ENCODE data around the gene KIAA0825. TPM values are rescaled to one million over a fixed set of nuclear protein-coding genes. Genes with fewer than 3 reads are reported as not detected.
"Not testable (repeated sequence)": the region's sequence is repeated elsewhere in the genome, so short reads cannot be mapped to it uniquely, and the experiment has no call there.

The KIAA0825 gene
- total RNA-seq, 2 donors from 2014 or later: 1.8 to 2.4 TPM

GRCh38 chr5:94355811-94356210 lies 262.6 kb downstream of the KIAA0825 start:
- DNase-seq (no peak), ATAC-seq (no peak)
- intact Hi-C loops (cut with DNase I, micrococcal nuclease): no loop called here

DNA sequence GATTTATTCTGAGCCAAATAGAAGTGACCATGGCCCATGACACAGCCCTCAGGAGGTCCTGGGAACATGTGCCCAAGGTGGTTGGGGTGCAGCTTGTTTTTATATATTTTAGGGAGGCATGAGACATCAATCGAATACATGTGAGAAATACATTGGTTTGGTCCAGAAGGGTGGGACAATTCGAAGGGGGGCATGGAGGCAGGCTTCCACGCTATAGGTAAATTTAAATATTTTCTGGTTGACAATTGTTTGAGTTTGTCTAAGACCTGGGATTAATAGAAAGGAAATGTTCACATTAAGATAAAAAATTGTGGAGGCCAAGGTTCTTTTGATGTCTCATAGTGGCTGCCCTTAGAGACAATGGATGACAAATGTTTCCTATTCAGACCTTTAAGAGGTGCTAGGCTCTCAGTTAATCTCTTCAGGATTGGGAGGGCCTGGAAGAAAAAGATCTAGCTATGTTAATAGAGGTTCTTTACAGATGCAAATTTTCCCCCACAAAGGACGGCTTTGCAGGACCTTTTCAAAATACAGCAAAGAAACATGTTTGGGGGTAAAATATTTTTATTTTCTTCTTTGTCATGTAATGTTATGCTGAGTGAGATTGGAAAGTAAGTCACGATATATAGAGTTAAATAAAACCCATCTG lies 263.4 kb downstream of the KIAA0825 start:
- DNase-seq; intact Hi-C loops (cut with DNase I, micrococcal nuclease); ATAC-seq: not testable (repeated sequence)

GRCh38 chr5:94353605-94354004 lies 264.8 kb downstream of the KIAA0825 start:
- intact Hi-C loops (cut with DNase I, micrococcal nuclease): no loop called here
- DNase-seq (no peak), ATAC-seq (no peak)

DNA sequence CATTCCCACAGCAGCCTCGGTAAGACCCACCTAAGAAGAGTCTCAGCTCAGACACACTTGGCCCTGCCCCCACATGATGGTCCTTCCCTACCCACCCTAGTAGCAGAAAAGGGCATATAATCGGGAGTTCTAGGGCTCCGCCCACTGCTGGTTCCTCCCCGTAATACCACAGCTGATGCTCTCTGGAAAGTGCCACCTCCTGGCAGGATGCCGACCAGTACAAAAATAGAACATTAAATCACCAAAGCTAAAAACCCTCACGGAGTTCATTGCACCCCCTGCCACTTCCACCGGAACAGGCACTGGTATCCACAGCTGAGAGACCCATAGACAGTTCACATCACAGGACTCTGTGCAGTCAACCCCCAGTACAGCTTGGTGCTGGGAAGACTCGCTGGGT lies 271.3 kb downstream of the KIAA0825 start:
- DNase-seq: no peak
- intact Hi-C loops (cut with DNase I, micrococcal nuclease): no loop called here
- ATAC-seq: no peak

- intact Hi-C loops (cut with DNase I, micrococcal nuclease): no loop called here
- no peak for ATAC-seq
- no peak for DNase-seq
These were observed 273.1 kb downstream of the KIAA0825 start for GRCh38 chr5:94345257-94345656.

GRCh38 chr5:94337617-94338016 lies 280.8 kb downstream of the KIAA0825 start:
- ATAC-seq (no peak), DNase-seq (no peak)
- intact Hi-C loops (cut with DNase I, micrococcal nuclease): no loop called here

DNA sequence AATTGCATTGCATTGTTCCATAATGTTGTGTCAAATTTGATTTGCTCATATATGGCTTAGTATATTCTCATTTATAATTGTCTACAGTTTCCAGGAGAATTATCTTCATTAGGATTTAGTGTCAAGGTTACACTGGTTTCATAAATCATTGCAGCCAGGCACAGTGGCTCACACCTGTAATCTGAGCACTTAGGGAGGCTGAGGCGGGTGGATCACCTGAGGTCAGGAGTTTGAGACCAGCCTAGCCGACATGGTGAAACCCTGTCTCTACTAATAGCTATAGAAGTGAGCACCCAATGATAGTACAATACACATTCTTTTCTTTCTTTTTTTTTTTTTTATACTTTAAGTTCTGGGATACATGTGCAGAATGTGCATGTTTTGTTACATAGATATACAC lies 282.5 kb downstream of the KIAA0825 start:
- DNase-seq (no peak), ATAC-seq (no peak)
- intact Hi-C loops (cut with DNase I, micrococcal nuclease): no loop called here

DNA sequence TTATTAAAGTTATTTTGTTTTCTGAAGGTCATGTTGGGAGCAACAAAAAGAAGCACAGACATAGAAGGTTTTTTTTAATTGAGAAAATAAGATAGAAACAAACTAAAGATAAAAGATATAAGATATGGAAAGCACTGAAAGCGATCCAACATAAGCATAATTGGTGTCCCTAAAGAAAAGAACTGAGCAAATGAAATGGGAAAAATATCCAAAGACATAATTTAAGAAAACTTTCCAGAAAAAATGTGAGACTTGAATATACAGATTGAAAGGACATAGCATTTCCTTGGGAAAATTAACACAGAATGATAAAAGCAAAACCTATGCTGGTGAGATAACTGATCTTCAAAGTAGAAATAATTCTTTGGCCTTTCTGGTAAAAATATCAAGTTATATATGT lies 289.3 kb downstream of the KIAA0825 start:
- no peak for ATAC-seq
- DNase-seq: no peak
- intact Hi-C loops (cut with DNase I, micrococcal nuclease): no loop called here

GRCh38 chr5:94326586-94326985 lies 291.8 kb downstream of the KIAA0825 start:
- intact Hi-C loops (cut with DNase I, micrococcal nuclease): no loop called here
- no peak for ATAC-seq

GRCh38 chr5:94316916-94317838 lies 301.2 kb downstream of the KIAA0825 start:
- intact Hi-C loops (cut with DNase I, micrococcal nuclease): no loop called here
- DNase-seq: no peak
- ATAC-seq: no peak

More at GRCh38 chr5:94326586-94326985, 291.8 kb downstream of the KIAA0825 start:
- DNase-seq: no peak

DNA sequence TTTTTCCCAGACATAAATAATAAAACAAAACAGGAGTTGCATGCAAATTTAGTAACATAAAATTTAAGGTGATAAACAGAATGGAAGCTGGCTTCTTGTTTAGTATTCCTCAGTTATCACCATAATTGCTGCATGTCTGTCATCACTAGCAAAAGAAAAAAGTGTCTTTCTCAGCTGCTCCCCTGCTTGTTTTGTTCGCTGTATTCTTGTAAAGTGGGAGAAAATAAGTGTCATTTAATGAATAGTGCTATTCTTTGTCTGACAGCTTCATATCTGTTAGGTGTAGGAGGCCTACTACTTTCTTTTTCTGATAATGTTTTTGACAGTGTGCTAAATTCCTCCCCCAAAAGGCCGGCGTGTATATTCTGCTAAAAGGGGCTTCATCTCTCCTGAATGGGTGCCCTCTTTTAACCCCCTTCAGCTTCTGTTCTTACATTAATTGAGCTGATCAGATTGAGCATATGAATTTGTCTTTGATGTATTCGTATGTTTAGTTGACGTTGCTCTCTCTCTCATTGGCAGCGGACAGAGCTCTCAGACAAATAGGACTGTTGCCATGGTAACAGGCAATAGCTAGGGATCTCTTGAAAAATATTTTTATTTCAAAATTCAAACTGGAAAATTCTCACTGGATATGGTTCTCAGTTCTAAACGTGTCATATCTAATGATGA lies 303.8 kb downstream of the KIAA0825 start:
- DNase-seq (no peak), ATAC-seq (no peak)

DNA sequence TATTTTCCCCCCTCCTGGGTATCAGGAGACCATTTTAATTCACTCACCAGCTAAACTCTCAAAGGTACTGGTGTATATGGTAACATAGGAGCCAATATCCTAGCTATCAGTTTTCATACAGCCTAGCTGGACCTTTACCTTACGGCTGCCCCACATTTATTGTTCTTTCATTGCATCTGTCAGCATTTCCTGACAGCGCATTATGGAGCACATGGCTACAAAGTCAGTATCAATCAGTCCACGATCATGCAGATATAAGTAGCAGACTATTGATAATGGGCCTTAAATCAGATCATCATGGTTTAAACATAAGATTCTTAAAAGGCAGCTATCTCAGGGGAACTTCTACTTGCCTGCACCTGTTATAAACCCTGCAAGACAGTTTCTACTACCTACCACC lies 304.7 kb downstream of the KIAA0825 start:
- intact Hi-C loops (cut with DNase I, micrococcal nuclease): no loop called here
- no peak for ATAC-seq
- DNase-seq: no peak

More for the DNA sequence above, 303.8 kb downstream of the KIAA0825 start:
- intact Hi-C loops (cut with DNase I, micrococcal nuclease): no loop called here

- intact Hi-C loops (cut with DNase I, micrococcal nuclease): no loop called here
- DNase-seq (no peak), ATAC-seq (no peak)
These were observed 305.2 kb downstream of the KIAA0825 start for GRCh38 chr5:94313188-94313587.

- ATAC-seq (no peak), DNase-seq (no peak)
- intact Hi-C loops (cut with DNase I, micrococcal nuclease): no loop called here
These were observed 306.1 kb downstream of the KIAA0825 start for GRCh38 chr5:94312298-94312697.

- ATAC-seq (no peak), DNase-seq (no peak)
- intact Hi-C loops (cut with DNase I, micrococcal nuclease): no loop called here
These were observed 307.6 kb downstream of the KIAA0825 start for GRCh38 chr5:94310833-94311232.

DNA sequence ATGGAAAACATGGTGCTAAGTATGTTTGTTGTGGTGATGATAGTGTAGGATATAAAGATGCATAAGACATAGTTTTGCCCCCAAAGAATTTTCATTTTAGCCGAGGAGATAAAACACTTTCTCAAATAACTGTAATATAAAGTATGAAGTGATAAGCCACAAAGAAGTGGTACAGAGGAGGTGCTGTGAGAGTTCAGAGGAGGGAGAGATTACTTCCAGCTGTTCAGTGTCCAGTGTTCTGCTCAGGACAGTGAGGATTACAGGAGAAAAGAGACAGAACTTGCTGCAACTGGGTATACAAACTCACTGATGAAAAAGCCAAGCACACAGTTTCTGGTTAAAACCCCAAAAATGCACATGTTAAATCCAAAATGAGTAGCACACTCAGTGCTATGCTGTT lies 309.3 kb downstream of the KIAA0825 start:
- intact Hi-C loops (cut with DNase I, micrococcal nuclease): no loop called here
- no peak for ATAC-seq
- no peak for DNase-seq

- intact Hi-C loops (cut with DNase I, micrococcal nuclease): no loop called here
- ATAC-seq (no peak), DNase-seq (no peak)
These were observed 310.0 kb downstream of the KIAA0825 start for GRCh38 chr5:94308442-94308841.

DNA sequence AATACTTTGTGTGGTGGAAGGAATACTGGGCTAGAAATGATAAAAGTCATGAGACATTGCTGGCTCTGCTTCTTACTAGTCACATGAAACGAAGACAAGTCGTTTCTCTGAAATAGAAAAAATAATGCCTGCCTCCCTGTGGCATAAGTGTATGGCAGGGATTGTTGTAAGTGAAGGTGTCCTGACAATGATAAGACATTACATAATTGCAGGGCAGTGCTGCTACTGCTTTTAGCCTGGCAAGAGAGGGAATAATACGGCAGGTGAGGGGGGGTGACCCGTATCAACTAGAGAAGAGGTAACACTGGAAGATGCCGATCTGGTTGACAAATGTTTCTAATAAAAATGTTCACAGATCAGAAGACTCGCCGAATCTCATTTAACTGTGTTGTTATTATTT lies 314.3 kb downstream of the KIAA0825 start:
- intact Hi-C loops (cut with DNase I, micrococcal nuclease): no loop called here
- ATAC-seq: no peak

DNA sequence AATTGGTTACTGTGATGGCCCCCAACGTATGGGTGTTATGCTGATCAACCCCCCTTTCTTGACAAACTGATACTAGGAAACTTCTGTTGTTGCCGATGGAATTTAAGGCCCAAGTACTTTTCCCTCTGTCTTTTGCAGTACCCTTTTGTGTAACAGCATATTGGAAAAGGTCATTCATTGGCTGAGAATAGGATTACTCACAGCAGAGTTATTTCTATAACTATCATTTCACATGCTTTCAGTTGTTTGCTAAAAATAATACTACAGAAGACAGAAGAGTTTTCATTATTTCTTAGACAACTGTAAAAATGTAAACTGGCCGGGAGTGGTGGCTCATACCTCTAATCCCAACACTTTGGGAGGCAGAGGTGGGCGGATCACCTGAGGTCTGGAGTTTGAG lies 329.5 kb downstream of the KIAA0825 start:
- intact Hi-C loops (cut with DNase I, micrococcal nuclease): no loop called here
- ATAC-seq (no peak), DNase-seq (no peak)

More for the DNA sequence above, 314.3 kb downstream of the KIAA0825 start:
- no peak for DNase-seq

DNA sequence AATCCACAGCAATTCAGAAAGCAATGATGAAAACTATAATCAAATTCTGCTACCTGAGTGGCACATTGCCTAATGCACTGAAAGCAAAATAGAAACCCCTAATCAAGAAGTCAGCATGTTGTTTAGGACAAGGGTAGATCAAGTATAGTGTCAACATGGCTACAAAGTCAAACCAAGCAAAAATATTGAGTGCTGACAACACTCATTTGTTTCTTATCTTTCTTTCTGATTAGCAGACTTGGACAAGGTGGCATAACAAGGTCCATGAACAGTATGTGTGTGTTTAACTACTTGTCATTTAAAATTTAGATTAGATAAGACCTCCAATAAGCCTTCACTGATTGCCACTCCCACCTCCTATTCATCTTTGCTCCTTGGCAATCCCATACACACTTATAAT lies 332.4 kb downstream of the KIAA0825 start:
- no peak for DNase-seq
- no peak for ATAC-seq
- intact Hi-C loops (cut with DNase I, micrococcal nuclease): no loop called here

Measured in left colon (tissue), 2 donors.